ENCODE measurements around the gene CALML3.

- no peak for TF ChIP-seq CTCF (IDR thresholded peaks at IDR 0.05)
- TF ChIP-seq POLR2A (IDR thresholded peaks at IDR 0.05), result no peak
These were observed 5.1 kb downstream of the CALML3 start for GRCh38 chr10:5529702-5530411.
